ENCODE results near the gene SCO2.
A peak's percentile ranks its signal among the peaks of the same experiment; 100 is the strongest.

SCO2 gene

GRCh38 chr22:50530580-50530876 is 5.1 kb upstream of the SCO2 start:
- TF ChIP-seq ZNF561 (tag by site-specific recombination; IDR thresholded peaks at IDR 0.05; ENCODE audit: borderline replicate concordance): no peak
- no peak for TF ChIP-seq ZNF621 (tag by site-specific recombination; IDR thresholded peaks at IDR 0.05)
- no peak for TF ChIP-seq ZNF473 (tag by site-specific recombination; IDR thresholded peaks at IDR 0.05)
- no peak for TF ChIP-seq ZNF837 (tag by site-specific recombination; IDR thresholded peaks at IDR 0.05)
- peak; percentile 24; the same call in 1 of the 2 replicates for TF ChIP-seq ZNF335 (tag by site-specific recombination; conservative IDR thresholded peaks at IDR 0.05)
- TF ChIP-seq, protein P1, sequence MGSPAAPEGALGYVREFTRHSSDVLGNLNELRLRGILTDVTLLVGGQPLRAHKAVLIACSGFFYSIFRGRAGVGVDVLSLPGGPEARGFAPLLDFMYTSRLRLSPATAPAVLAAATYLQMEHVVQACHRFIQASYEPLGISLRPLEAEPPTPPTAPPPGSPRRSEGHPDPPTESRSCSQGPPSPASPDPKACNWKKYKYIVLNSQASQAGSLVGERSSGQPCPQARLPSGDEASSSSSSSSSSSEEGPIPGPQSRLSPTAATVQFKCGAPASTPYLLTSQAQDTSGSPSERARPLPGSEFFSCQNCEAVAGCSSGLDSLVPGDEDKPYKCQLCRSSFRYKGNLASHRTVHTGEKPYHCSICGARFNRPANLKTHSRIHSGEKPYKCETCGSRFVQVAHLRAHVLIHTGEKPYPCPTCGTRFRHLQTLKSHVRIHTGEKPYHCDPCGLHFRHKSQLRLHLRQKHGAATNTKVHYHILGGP (tag by site-specific recombination; IDR thresholded peaks at IDR 0.05): no peak
- no peak for TF ChIP-seq PATZ1 (tag by site-specific recombination; IDR thresholded peaks at IDR 0.05)
- TF ChIP-seq EGR2 (tag by site-specific recombination; IDR thresholded peaks at IDR 0.05; ENCODE audit: low read depth): no peak
- no peak overlapping the region; the same call in 1 of the 2 replicates for H3K27ac ChIP-seq (ENCODE audit: extremely low read depth, low read depth, low read length)
- no peaks in the 10 kb centered on the region for H3K9me3 ChIP-seq (ENCODE audit: control insufficient read depth, insufficient read depth, low read depth, low read length)
- H3K36me3 ChIP-seq (ENCODE audit: control insufficient read depth in 2 of 2, insufficient read depth in 1 of 2, low read length in 2 of 2): no peaks in the 10 kb centered on the region
- no peaks in the 10 kb centered on the region; the same call in 1 of the 2 replicates for H3K4me1 ChIP-seq (ENCODE audit: control insufficient read depth, insufficient read depth, low read length)
- POLR2A ChIA-PET: no interaction called here
- no peak overlapping the region for H3K4me3 ChIP-seq (ENCODE audit: low read depth, low read length)
- CTCF ChIA-PET: no interaction called here

DNA sequence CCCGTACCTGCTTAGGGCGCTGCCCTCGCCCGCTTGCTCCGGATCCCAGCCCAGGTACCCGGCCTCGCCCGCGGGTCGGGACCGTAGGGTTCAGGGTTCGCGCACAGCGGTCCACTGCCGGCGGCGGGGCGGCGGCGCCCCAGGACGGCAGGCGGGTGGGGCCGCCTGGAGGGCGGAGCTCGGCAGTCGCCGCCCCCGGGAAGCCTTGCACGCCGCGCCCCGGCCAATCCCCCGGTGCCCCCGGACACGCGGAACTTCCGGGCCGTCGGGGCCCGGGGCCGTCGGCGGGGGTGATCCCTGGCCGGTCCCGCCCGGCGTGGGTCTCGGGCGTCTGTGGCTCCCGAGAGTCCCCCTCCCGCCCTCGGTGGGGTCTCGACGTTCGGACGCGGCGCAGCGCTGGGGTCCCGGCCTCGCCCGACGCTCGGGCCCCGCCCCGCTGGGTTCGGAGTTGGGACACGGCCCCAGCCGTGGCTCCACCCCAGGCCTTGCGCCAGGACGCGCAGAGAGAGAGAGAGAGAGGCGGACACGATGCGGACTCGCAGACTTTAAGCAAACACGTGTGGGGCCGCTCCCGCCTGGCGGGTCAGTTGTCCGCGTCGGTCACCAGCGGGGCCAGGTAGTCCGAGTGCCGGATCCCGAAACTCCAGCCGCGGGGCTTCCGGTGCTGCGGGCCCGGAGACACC is 4.6 kb upstream of the SCO2 start, which contains the start of gene TYMP:
TSS of gene TYMP (minus strand) at position 116 of the 683 bp plus-strand sequence. CDS start 303 bp downstream, outside the sequence.
- no peak within 1 kb of the TSS; the same call in 1 of the 2 replicates for H3K27ac ChIP-seq (ENCODE audit: extremely low read depth, low read depth, low read length)

More for the DNA sequence above, 4.6 kb upstream of the SCO2 start, which contains the start of gene TYMP:
- no peak within 1 kb of the TSS; the same call in 1 of the 2 replicates for H3K4me3 ChIP-seq (ENCODE audit: low read depth, low read length)
- no peaks in the 10 kb centered on the region for H3K9me3 ChIP-seq (ENCODE audit: control insufficient read depth, insufficient read depth, low read depth, low read length)
- no peaks in the 10 kb centered on the region for H3K36me3 ChIP-seq (ENCODE audit: control insufficient read depth in 2 of 2, insufficient read depth in 1 of 2, low read length in 2 of 2)
- TF ChIP-seq ZBTB20 (tag by site-specific recombination; IDR thresholded peaks at IDR 0.05) (no peak), ZNF677 (tag by site-specific recombination; IDR thresholded peaks at IDR 0.05) (no peak), KLF8 (tag by site-specific recombination; IDR thresholded peaks at IDR 0.05) (0 out of 2 replicates have a peak, but pooled peaks have one; percentile 11), KLF10 (tag by site-specific recombination; IDR thresholded peaks at IDR 0.05) (no peak), ZNF16 (tag by site-specific recombination; IDR thresholded peaks at IDR 0.05; ENCODE audit: low read depth) (no peak), ZNF571 (tag by site-specific recombination; IDR thresholded peaks at IDR 0.05) (no peak), PBX3 (CRISPR knock-in tag; IDR thresholded peaks at IDR 0.05) (peak; percentile 28; the same call in 1 of the 2 replicates)
- TF ChIP-seq, protein P2, sequence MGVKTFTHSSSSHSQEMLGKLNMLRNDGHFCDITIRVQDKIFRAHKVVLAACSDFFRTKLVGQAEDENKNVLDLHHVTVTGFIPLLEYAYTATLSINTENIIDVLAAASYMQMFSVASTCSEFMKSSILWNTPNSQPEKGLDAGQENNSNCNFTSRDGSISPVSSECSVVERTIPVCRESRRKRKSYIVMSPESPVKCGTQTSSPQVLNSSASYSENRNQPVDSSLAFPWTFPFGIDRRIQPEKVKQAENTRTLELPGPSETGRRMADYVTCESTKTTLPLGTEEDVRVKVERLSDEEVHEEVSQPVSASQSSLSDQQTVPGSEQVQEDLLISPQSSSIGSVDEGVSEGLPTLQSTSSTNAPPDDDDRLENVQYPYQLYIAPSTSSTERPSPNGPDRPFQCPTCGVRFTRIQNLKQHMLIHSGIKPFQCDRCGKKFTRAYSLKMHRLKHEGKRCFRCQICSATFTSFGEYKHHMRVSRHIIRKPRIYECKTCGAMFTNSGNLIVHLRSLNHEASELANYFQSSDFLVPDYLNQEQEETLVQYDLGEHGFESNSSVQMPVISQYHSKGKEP (tag by site-specific recombination; IDR thresholded peaks at IDR 0.05): no peak
- H3K4me1 ChIP-seq (ENCODE audit: control insufficient read depth, insufficient read depth, low read length): no peaks in the 10 kb centered on the region; the same call in 1 of the 2 replicates
- POLR2A ChIA-PET: no interaction called here
- CTCF ChIA-PET: no interaction called here
